SK-N-SH (cell line): ENCODE measurements around the gene DNAH10. TPM values are rescaled to one million over a fixed set of nuclear protein-coding genes. Genes with fewer than 3 reads are reported as not detected.

ENCODE experiments used
- CTCF ChIA-PET: fragments of 300-600, 350-600 bp; formaldehyde crosslinking; extraction: SDS; loops from one replicate; lab custom pipeline; 2021; lab: Yijun Ruan, JAX
- POLR2A ChIA-PET: fragments of 350-600 bp; sonication (Branson Sonifier 250); formaldehyde crosslinking; extraction: SDS; loops from one replicate; lab custom pipeline; 2020; ENCODE audit warnings: antibody characterized with exemption, inconsistent platforms; lab: Yijun Ruan, JAX
- DNase-seq: peaks from one replicate; pipeline ENCODE4 v3.0.0; 2012
- H2AFZ ChIP-seq: fragments of 200-600 bp; sonication (generic); 2 replicates; pipeline ENCODE4 v1.8.1; 2016; ENCODE audit warnings: antibody characterized with exemption, mild to moderate bottlenecking, low read depth
- H3F3A ChIP-seq: fragments of 200-600 bp; sonication (generic); replicated peaks from 2 replicates; pipeline ENCODE3; 2016; ENCODE audit warnings: antibody characterized with exemption, mild to moderate bottlenecking; ENCODE audit not compliant: insufficient read depth
- H3K27ac ChIP-seq, 2 experiments: fragments of 200-500 bp in 1 of 2; fragments of 200-600 bp in 1 of 2; sonication (Bioruptor generic) in 1 of 2; sonication (generic), shearing (Covaris generic) in 1 of 2; 2 replicates each; pipeline versions ENCODE4 v1.5.1 to v1.6.1; 2014 to 2016; ENCODE audit warnings: low read depth in 2 of 2, inconsistent platforms in 1 of 2, low read length in 1 of 2, mild to moderate bottlenecking in 1 of 2, mixed read lengths in 1 of 2
- H3K27me3 ChIP-seq: fragments of 200-600 bp; sonication (generic), shearing (Covaris generic); 2 replicates; pipeline ENCODE4 v1.6.1; 2016; ENCODE audit warnings: mixed run types; ENCODE audit not compliant: insufficient read depth
- H3K36me3 ChIP-seq, 2 experiments: fragments of 200-500 bp in 1 of 2; fragments of 200-600 bp in 1 of 2; sonication (Bioruptor generic) in 1 of 2; sonication (generic) in 1 of 2; replicated peaks in 1 of 2; 2 replicates each; pipeline versions ENCODE3 to v1.5.1; 2014 to 2016; ENCODE audit warnings: low read length in 1 of 2, mild to moderate bottlenecking in 1 of 2; ENCODE audit not compliant: insufficient read depth in 2 of 2, control insufficient read depth in 1 of 2
- H3K4me1 ChIP-seq, 2 experiments: fragments of 200-500 bp in 1 of 2; fragments of 200-600 bp in 1 of 2; sonication (Bioruptor generic) in 1 of 2; sonication (generic), shearing (Covaris generic) in 1 of 2; 2 replicates each; pipeline versions ENCODE4 v1.5.1 to v1.6.1; 2014 to 2016; ENCODE audit warnings: low read depth in 1 of 2, low read length in 1 of 2, mixed run types in 1 of 2; ENCODE audit not compliant: insufficient read depth in 2 of 2, control insufficient read depth in 1 of 2
- H3K4me2 ChIP-seq: fragments of 200-600 bp; sonication (generic), shearing (Covaris generic); 2 replicates; pipeline ENCODE4 v1.6.1; 2017; ENCODE audit warnings: mixed run types
- H3K4me3 ChIP-seq, 2 experiments: fragments of 200-500 bp in 1 of 2; fragments of 200-600 bp in 1 of 2; sonication (Bioruptor generic) in 1 of 2; sonication (generic), shearing (Covaris generic) in 1 of 2; 2 replicates each; pipeline versions ENCODE4 v1.5.1 to v1.8.1; 2014 to 2016; ENCODE audit warnings: low read depth in 2 of 2, inconsistent platforms in 1 of 2, low read length in 1 of 2, mild to moderate bottlenecking in 1 of 2, mixed read lengths in 1 of 2, moderate library complexity in 1 of 2
- H3K79me2 ChIP-seq: fragments of 200-600 bp; sonication (generic); 2 replicates; pipeline ENCODE4 v1.8.1; 2017; ENCODE audit warnings: mild to moderate bottlenecking; ENCODE audit not compliant: insufficient read depth
- H3K9ac ChIP-seq: fragments of 200-600 bp; sonication (generic); 2 replicates; pipeline ENCODE4 v1.6.1; 2017; ENCODE audit warnings: mixed run types
- H3K9me2 ChIP-seq: fragments of 200-600 bp; sonication (generic); 2 replicates; pipeline ENCODE4 v1.6.1; 2017; ENCODE audit warnings: mixed run types
- H3K9me3 ChIP-seq: fragments of 200-600 bp; sonication (generic); 2 replicates; pipeline ENCODE4 v1.6.1; 2017; ENCODE audit warnings: mixed run types, mild to moderate bottlenecking, moderate library complexity
- H4K20me1 ChIP-seq: fragments of 200-600 bp; sonication (generic); 2 replicates; pipeline ENCODE4 v1.6.1; 2017; ENCODE audit warnings: mild to moderate bottlenecking, mixed run types; ENCODE audit not compliant: insufficient read depth
- CHD2 ChIP-seq: fragments of 150-350 bp; IDR thresholded peaks from 2 replicates; pipeline ENCODE4 v1.6.1; 2018; ENCODE audit warnings: low read length; ENCODE audit not compliant: partially characterized antibody
- EP300 ChIP-seq, 2 experiments: IDR thresholded peaks; 2 replicates each; pipeline versions ENCODE4 v1.4.0 to v1.6.1; 2012; ENCODE audit warnings: borderline replicate concordance in 1 of 2, low read depth in 1 of 2, low read length in 1 of 2
- FOSL2 ChIP-seq: IDR thresholded peaks from 2 replicates; pipeline ENCODE4 v1.4.0; 2012; ENCODE audit warnings: low read depth, mild to moderate bottlenecking, moderate library complexity, borderline replicate concordance
- FOXJ3 ChIP-seq: sonication (generic); formaldehyde crosslinking; IDR thresholded peaks from 2 replicates; pipeline ENCODE4 v1.5.1; 2020; ENCODE audit warnings: mild to moderate bottlenecking, missing genetic modification reagents
- FOXM1 ChIP-seq: IDR thresholded peaks from 2 replicates; pipeline ENCODE4 v1.4.0; 2012; ENCODE audit warnings: low read depth, mild to moderate bottlenecking
- GABPA ChIP-seq: IDR thresholded peaks from 2 replicates; pipeline ENCODE4 v1.4.0; 2012; ENCODE audit warnings: low read depth, mild to moderate bottlenecking
- JUND ChIP-seq: IDR thresholded peaks from 2 replicates; pipeline ENCODE4 v1.4.0; 2012
- MXI1 ChIP-seq: IDR thresholded peaks from 2 replicates; pipeline ENCODE4 v1.6.1; 2012; ENCODE audit warnings: mild to moderate bottlenecking, low read depth, low read length, improper control_type of control experiment
- NFIC ChIP-seq: IDR thresholded peaks from 2 replicates; pipeline ENCODE4 v1.4.0; 2012; ENCODE audit warnings: borderline replicate concordance
- NRF1 ChIP-seq: IDR thresholded peaks from 2 replicates; pipeline ENCODE4 v1.6.1; 2012; ENCODE audit warnings: low read depth, mild to moderate bottlenecking, low read length
- RAD21 ChIP-seq: IDR thresholded peaks from 2 replicates; pipeline ENCODE4 v1.6.1; 2012; ENCODE audit warnings: mild to moderate bottlenecking, low read length
- RCOR1 ChIP-seq: fragments of 150-350 bp; IDR thresholded peaks from 2 replicates; pipeline ENCODE4 v1.6.1; 2017; ENCODE audit warnings: antibody characterized with exemption, low read length
- RFX5 ChIP-seq: IDR thresholded peaks from 2 replicates; pipeline ENCODE4 v1.6.1; 2012; ENCODE audit warnings: mild to moderate bottlenecking, improper control_type of control experiment, low read length
- RXRA ChIP-seq: IDR thresholded peaks from 2 replicates; pipeline ENCODE4 v1.4.0; 2012; ENCODE audit warnings: low read depth, mild to moderate bottlenecking, borderline replicate concordance
- SIN3A ChIP-seq: IDR thresholded peaks from 2 replicates; pipeline ENCODE4 v1.6.1; 2012; ENCODE audit warnings: low read depth, mild to moderate bottlenecking, low read length, moderate library complexity, borderline replicate concordance
- TAF1 ChIP-seq: IDR thresholded peaks from 2 replicates; pipeline ENCODE4 v1.6.1; 2012; ENCODE audit warnings: low read depth, mild to moderate bottlenecking, low read length, moderate library complexity, borderline replicate concordance
- YY1 ChIP-seq: IDR thresholded peaks from 2 replicates; pipeline ENCODE4 v1.4.0; 2012; ENCODE audit warnings: low read depth, mild to moderate bottlenecking
- WGBS: methylation state at CpG from one replicate; pipeline ENCODE4 v1.1.6; 2017; ENCODE audit warnings: low lambda C conversion rate; 5-methylcytosine and 5-hydroxymethylcytosine counted together
- polyA plus RNA-seq, 3 experiments: library from polyadenylated mRNA; depleted of rRNA; stranded (reverse); fragments of >200 nt; gene quantifications; 2 replicates each; pipeline ENCODE4 v1.2.3, GENCODE V29; 2012
- TF ChIP-seq, protein P1 (sequence below): fragments of 150-350 bp; IDR thresholded peaks from 2 replicates; pipeline ENCODE4 v1.6.1; 2017; ENCODE audit warnings: antibody characterized with exemption, low read length, low read depth, borderline replicate concordance
- TF ChIP-seq, protein P2 (sequence below): fragments of 200-600 bp; sonication (generic); IDR thresholded peaks from 2 replicates; pipeline ENCODE4 v1.6.1; 2017; ENCODE audit warnings: antibody characterized with exemption, mild to moderate bottlenecking, moderate library complexity
- TF ChIP-seq, protein P3 (sequence below): IDR thresholded peaks from 2 replicates; pipeline ENCODE4 v1.4.0; 2012; ENCODE audit warnings: low read depth
- TF ChIP-seq, protein P4 (sequence below): IDR thresholded peaks from 2 replicates; pipeline ENCODE4 v1.6.1; 2012; ENCODE audit warnings: mild to moderate bottlenecking, low read depth, low read length, moderate library complexity
- TF ChIP-seq, protein P5 (sequence below): IDR thresholded peaks from 2 replicates; pipeline ENCODE4; 2012

Gene DNAH10
- polyA plus RNA-seq, 1 of the 3 experiments (the other 2 are of a cell fraction): 0.13 TPM

DNA sequence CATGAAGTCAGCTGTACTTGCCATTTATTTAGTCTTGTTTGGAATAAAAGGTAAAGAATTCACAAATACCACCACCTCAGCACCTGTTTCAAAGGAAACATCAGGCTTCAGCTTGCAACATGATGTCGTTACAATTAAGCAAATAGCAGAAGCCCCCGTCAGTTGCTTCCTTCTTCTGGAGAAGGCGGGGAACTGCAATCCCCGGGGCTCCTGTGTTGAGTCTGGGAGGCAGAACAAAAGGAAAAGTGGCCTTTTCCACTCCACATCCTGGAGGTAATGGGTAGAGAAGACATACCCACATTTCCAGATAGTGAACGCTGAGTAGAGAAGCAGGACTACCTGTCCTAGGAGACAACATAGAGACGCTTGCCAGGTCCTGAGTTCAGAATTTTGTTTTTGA, 92.8 kb downstream of the DNAH10 start:
- no peak overlapping the region for H3K4me2 ChIP-seq
- H3K4me3 ChIP-seq: no peak overlapping the region
- DNase-seq: peak; percentile 44
- H3F3A ChIP-seq: no peaks in the 10 kb centered on the region
- 55% methylated on average over 6 of the region's 6 CpGs for WGBS
- no peaks in the 10 kb centered on the region for H3K4me1 ChIP-seq
- POLR2A ChIA-PET: no interaction called here
- no peaks in the 10 kb centered on the region for H4K20me1 ChIP-seq
- no peak overlapping the region for H2AFZ ChIP-seq
- H3K9ac ChIP-seq: no peak overlapping the region
- no peaks in the 10 kb centered on the region for H3K79me2 ChIP-seq
- H3K27me3 ChIP-seq: no peaks in the 10 kb centered on the region
- CTCF ChIA-PET: no interaction called here
- H3K9me2 ChIP-seq: no peaks in the 10 kb centered on the region
- TF ChIP-seq NRF1 (no peak), SIN3A (no peak), JUND (no peak), NFIC (no peak), RXRA (no peak)
- TF ChIP-seq, protein P1, sequence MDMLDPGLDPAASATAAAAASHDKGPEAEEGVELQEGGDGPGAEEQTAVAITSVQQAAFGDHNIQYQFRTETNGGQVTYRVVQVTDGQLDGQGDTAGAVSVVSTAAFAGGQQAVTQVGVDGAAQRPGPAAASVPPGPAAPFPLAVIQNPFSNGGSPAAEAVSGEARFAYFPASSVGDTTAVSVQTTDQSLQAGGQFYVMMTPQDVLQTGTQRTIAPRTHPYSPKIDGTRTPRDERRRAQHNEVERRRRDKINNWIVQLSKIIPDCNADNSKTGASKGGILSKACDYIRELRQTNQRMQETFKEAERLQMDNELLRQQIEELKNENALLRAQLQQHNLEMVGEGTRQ: no peak
- TF ChIP-seq, protein P2, sequence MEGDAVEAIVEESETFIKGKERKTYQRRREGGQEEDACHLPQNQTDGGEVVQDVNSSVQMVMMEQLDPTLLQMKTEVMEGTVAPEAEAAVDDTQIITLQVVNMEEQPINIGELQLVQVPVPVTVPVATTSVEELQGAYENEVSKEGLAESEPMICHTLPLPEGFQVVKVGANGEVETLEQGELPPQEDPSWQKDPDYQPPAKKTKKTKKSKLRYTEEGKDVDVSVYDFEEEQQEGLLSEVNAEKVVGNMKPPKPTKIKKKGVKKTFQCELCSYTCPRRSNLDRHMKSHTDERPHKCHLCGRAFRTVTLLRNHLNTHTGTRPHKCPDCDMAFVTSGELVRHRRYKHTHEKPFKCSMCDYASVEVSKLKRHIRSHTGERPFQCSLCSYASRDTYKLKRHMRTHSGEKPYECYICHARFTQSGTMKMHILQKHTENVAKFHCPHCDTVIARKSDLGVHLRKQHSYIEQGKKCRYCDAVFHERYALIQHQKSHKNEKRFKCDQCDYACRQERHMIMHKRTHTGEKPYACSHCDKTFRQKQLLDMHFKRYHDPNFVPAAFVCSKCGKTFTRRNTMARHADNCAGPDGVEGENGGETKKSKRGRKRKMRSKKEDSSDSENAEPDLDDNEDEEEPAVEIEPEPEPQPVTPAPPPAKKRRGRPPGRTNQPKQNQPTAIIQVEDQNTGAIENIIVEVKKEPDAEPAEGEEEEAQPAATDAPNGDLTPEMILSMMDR: no peak
- no peaks in the 10 kb centered on the region for H3K36me3 ChIP-seq
- H3K27ac ChIP-seq: no peak overlapping the region
- no peaks in the 10 kb centered on the region for H3K9me3 ChIP-seq

DNA sequence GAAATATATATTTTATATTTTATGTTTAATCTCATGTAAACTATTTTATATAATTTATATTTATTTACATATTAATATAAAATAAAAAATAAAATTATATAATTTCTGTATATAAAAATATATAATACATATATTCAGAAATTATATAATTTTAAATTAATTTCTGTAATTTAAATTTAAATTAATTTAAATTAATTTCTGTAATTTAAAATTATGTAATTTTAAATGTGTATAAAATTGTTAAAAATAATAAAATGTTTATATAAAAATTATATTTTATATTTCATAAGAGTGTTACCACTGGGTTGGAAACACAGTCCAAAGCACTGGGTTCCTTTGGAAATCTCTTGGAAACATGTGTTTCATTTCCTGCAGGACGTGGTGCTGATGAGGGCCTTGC, 94.6 kb downstream of the DNAH10 start:
- 64% methylated on average over 1 of the region's 1 CpG for WGBS
- Histone ChIP-seq H3K27me3 (no peaks in the 10 kb centered on the region), H3K9me3 (no peaks in the 10 kb centered on the region), H3K9ac (no peak overlapping the region), H3K4me1 (no peaks in the 10 kb centered on the region), H3K36me3 (no peaks in the 10 kb centered on the region), H3K4me3 (no peak overlapping the region), H3K79me2 (no peaks in the 10 kb centered on the region), H3F3A (no peaks in the 10 kb centered on the region), H3K27ac (no peak overlapping the region), H2AFZ (no peak overlapping the region), H3K9me2 (no peaks in the 10 kb centered on the region), H3K4me2 (no peak overlapping the region), H4K20me1 (no peaks in the 10 kb centered on the region)
- POLR2A ChIA-PET: no interaction called here
- DNase-seq: no peak
- CTCF ChIA-PET: no interaction called here
- TF ChIP-seq TAF1: no peak
- TF ChIP-seq RCOR1: no peak
- TF ChIP-seq RAD21: no peak
- TF ChIP-seq, protein P3, sequence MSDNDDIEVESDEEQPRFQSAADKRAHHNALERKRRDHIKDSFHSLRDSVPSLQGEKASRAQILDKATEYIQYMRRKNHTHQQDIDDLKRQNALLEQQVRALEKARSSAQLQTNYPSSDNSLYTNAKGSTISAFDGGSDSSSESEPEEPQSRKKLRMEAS: no peak
- no peak for TF ChIP-seq FOSL2
- no peak for TF ChIP-seq FOXJ3 (CRISPR knock-in tag)
- no peak for TF ChIP-seq YY1
- TF ChIP-seq, protein P4, sequence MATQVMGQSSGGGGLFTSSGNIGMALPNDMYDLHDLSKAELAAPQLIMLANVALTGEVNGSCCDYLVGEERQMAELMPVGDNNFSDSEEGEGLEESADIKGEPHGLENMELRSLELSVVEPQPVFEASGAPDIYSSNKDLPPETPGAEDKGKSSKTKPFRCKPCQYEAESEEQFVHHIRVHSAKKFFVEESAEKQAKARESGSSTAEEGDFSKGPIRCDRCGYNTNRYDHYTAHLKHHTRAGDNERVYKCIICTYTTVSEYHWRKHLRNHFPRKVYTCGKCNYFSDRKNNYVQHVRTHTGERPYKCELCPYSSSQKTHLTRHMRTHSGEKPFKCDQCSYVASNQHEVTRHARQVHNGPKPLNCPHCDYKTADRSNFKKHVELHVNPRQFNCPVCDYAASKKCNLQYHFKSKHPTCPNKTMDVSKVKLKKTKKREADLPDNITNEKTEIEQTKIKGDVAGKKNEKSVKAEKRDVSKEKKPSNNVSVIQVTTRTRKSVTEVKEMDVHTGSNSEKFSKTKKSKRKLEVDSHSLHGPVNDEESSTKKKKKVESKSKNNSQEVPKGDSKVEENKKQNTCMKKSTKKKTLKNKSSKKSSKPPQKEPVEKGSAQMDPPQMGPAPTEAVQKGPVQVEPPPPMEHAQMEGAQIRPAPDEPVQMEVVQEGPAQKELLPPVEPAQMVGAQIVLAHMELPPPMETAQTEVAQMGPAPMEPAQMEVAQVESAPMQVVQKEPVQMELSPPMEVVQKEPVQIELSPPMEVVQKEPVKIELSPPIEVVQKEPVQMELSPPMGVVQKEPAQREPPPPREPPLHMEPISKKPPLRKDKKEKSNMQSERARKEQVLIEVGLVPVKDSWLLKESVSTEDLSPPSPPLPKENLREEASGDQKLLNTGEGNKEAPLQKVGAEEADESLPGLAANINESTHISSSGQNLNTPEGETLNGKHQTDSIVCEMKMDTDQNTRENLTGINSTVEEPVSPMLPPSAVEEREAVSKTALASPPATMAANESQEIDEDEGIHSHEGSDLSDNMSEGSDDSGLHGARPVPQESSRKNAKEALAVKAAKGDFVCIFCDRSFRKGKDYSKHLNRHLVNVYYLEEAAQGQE: no peak
- no peak for TF ChIP-seq MXI1
- TF ChIP-seq CHD2: no peak
- TF ChIP-seq NRF1: no peak
- no peak for TF ChIP-seq EP300 (IDR thresholded peaks at IDR 0.05; ENCODE audit: borderline replicate concordance in 1 of 2, low read depth in 1 of 2, low read length in 1 of 2)
- TF ChIP-seq, protein P5, sequence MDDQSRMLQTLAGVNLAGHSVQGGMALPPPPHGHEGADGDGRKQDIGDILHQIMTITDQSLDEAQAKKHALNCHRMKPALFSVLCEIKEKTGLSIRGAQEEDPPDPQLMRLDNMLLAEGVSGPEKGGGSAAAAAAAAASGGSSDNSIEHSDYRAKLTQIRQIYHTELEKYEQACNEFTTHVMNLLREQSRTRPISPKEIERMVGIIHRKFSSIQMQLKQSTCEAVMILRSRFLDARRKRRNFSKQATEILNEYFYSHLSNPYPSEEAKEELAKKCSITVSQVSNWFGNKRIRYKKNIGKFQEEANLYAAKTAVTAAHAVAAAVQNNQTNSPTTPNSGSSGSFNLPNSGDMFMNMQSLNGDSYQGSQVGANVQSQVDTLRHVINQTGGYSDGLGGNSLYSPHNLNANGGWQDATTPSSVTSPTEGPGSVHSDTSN: no peak
- TF ChIP-seq SIN3A: no peak
- TF ChIP-seq FOXM1: no peak
- TF ChIP-seq RFX5: no peak
- TF ChIP-seq GABPA: no peak
